HG02798 (cell line): ENCODE data around the gene SLC37A2.
"Not testable (repeated sequence)": the region's sequence is repeated elsewhere in the genome, so short reads cannot be mapped to it uniquely, and the experiment has no call there.

ENCODE experiments used
- ATAC-seq: cut with Tn5 transposase; IDR thresholded peaks from one replicate; pipeline ENCODE4 v1.9.1; 2021; ENCODE audit warnings: mild to moderate bottlenecking; ENCODE audit not compliant: unreplicated experiment, poor library complexity

SLC37A2 gene

DNA sequence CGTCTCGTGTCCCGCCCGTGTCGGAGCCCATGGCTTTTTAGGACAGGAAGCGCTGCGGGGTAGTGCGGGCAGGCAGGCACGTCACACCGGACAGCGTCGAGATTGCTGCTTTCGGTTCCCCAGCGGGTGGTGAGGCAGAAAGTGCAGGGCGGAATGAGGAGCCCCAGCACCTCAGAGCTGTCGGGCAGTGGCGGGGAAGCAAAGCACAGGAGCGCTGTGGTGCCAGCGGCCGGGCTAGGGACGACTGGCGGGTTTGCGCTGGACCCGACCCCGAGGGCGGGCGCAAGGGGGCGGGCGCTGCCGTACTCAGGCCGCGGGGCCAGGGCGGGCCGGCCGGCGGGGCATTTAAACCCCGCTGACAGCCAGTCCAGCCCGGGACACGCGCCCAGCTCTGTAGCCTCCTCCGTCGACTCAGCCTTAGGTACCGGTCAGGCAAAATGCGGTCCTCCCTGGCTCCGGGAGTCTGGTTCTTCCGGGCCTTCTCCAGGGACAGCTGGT is at the start of gene SLC37A2:
SLC37A2 (plus strand) TSS at position 375 of the 498 bp plus-strand sequence; CDS start at position 438, 63 bp downstream.
- peak; percentile 88 for ATAC-seq

DNA sequence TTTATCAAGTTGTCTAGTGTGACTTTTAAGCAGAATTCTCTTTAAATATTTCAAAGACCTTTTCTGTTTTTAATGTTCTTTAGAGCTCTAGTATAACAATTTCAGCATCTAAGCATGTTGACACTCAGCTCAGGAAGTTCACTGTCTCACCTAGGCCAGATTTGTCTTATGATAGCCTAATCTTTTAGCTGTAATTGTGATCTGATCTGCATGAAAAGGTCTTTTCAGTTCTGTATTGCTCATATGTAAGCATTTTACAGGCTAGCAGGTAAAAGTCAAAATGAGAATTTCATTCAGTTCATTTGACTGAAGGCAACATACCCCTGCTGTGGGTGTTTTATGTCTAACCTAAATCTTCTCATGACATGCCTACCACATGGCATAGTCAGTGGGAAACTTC is 46.7 kb upstream of the SLC37A2 start:
- ATAC-seq, result no peak

DNA sequence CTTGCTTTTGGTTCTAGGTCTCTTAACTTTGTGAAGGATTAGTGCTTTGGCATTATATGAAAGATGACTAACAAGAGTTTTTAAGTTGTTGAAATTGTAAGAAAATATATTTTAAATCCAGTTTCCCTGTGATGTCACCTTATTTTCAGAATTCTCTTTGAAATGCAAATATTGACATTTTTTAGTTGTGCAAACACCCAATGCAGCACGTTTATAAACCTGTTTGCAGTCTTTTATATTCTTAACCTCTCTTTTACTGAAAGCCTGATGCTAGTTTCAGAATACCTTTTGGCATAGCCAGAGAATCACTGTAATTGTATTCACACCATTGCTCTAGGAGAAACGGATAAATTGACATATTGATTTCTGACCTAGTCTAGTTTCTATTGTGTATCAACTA is 42.8 kb upstream of the SLC37A2 start:
- ATAC-seq, result no peak

GRCh38 chr11:125022551-125022950 is 40.6 kb upstream of the SLC37A2 start:
- ATAC-seq, result no peak

GRCh38 chr11:125025968-125026367 is 37.1 kb upstream of the SLC37A2 start:
- ATAC-seq, result no peak

GRCh38 chr11:125029431-125029830 is 33.7 kb upstream of the SLC37A2 start:
- ATAC-seq, result not testable (repeated sequence)

DNA sequence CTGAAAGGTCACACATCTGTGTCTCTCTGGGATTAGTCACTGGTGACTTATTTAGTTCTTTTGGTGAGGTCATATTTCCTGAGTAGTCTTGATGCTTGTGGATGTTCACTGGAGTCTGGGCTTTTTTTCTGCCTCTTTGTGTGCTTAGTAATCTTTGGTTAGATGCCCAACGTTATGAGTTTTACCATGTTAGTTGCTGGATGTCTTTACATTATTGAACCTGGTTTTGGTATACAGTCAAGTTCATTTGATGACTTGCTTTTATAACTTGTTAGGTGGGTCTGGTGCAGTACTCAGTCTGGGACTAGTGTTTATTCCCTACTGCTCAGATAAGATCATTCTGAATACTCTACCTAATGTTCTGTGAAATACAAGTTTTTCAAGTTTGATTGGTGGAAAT is 26.2 kb upstream of the SLC37A2 start:
- ATAC-seq, result no peak

DNA sequence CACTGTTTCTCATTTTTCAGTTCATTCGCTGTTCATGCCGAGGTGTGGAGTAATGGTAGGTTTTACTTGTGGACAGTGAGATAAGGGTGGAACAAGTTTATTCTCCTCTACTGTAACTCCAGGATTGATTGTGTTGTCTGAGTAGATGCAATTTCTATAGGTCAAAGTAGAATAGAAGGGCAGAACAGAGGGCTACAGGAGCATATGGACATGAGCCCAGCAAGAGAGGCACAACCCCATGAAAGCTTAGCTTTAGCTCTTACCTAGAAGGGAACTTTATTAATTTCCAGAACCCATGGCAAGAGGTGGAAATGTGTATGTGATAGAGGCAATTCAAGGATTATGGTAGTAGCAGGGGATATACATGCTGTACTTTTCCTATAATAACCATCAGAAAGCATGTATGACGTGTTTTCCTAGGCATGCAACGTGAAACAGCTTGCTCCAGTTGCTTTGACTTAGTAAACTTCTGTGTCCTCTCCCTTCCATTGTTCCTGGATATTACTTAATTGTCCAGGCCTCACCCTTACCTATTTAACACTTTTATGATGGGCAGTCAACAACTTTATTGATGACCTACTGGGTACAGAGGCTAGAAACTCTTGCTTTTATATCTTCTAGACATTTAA is 13.8 kb upstream of the SLC37A2 start:
- ATAC-seq, result no peak

GRCh38 chr11:125052047-125052446 is 11.1 kb upstream of the SLC37A2 start:
- ATAC-seq, result no peak

DNA sequence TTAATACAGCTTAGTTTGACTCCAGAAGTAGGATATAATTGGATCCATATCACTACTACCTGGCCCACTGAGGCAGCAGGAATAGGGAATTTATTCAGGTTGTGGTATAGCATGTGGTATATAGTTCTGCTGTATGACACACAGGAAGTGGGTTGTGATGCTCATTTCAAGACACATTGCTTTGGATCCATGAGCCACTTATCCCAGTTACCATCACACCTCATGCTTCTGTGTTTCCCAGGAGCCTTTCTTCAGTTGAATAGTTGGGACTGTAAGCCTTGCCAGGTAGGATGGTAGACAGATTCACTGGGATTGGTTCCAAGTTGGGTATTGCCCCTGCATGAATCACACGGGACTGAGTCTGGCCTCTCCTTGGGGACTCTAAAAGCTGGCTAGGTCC is 9.9 kb upstream of the SLC37A2 start:
- ATAC-seq, result no peak

DNA sequence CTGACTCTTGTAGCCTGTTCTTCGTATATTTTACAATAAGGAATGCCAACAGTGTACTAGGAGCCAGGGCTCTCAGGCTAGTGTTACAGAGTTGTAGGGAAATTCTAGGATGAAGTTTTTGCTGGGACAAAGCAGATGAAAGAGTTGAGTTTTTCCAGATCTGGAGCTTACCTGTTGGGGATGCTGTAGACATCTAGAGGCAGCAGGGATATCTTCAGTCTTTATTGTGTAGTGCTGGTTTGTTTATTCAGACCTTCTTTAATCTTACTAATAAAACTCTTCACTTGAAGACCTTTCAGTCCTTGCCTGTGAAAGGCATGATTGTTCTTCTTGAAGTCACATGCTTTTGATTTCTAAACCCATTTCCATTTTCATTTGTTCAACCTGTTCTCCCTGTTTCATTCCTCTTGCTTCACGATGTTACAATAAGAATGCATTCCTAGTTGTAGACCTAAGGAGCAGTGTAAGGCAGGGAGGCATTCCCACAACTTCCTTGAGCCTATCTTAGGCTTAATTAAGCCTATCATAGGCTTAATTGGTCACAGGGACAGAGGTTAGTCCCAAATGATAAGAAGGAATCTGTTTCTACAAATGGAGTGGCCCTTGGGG is 7.9 kb upstream of the SLC37A2 start:
- no peak for ATAC-seq

DNA sequence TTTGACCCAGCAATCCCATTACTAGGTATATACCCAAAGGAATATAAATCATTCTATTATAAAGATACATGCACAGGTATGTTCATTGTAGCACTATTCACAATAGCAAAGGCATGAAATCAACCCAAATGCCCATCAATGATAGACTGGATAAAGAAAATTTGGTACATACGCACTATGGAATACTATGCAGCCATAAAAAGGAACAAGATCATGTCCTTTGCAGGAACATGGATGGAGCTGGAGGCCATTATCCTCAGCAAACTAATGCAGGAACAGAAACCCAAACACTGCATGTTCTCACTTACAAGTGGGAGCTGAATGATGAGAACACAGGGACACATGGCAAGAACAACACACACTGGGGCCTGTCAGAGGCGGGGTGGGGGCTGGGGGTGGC is 7.0 kb upstream of the SLC37A2 start:
- ATAC-seq, result not testable (repeated sequence)

DNA sequence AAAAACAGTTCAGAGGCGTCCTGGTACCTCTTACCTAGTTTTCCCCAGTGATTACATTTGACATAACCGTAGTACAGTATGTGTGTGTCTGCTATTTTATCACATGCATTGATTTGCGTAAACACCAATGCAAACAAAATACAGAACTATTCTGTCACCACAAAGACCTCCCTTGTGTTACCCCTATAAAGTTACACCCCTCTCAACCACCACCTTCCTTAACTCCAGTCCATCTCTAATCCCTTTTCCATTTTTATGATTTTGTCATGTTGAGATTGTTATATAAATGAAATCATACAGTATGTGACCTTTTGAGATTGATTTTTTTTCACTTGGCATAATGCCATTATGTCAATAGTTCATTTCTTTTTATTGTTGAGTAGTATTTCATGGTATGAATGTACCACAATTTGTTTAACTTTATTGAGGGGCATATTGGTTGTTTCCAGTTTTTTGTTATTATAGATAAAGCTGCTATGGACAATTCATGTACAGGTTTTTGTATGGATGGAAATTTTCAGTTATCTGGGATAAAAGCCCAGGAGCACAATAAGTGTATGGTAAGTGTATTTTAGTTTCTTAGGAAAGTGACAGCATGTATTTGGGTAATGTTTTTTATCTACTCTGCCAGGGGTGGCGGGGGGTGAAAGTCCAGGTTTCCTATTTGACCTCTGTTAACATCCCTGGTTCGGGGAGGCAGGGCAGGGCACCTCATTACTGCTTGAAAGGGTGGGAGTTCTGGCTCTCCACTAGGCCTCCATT is 6.0 kb upstream of the SLC37A2 start:
- ATAC-seq, result no peak

- ATAC-seq, result no peak
Observed at GRCh38 chr11:125057693-125058016, 5.5 kb upstream of the SLC37A2 start.

- no peak for ATAC-seq
Observed at GRCh38 chr11:125061281-125061680, 1.8 kb upstream of the SLC37A2 start.

- no peak for ATAC-seq
Observed at GRCh38 chr11:125062218-125062930, 731 bp upstream of the SLC37A2 start.

DNA sequence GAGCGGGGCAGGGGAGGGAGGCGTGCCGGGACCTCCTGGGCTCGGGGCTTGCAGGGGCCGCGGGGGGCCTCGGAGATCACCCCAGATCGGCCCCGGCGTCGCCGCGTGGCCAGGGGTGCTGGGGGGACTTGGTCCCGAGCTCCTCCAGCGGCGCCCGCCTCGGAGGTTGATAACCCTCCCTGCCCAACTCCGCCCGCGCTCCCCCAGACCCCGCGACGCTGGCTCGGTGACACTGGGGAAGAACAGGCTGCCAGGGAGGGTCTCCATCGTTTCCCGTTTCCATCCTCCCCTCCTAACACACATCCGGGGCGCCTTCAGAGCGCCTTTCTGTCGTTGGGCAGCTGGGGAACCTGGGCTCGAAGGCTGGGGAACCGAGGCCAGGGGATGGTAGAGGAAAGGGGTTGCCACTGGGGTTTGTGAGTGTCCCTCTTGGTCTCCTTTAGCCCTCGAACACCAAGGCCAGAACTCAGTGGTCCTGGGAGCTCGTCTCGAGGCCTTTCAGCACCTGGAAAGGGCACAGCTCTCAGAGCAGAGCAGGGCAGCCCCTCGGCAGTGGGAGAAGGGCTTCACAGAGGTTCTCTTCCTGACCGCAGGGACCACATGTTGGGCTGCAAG is 431 bp downstream of the SLC37A2 start:
- ATAC-seq, result peak; percentile 19

DNA sequence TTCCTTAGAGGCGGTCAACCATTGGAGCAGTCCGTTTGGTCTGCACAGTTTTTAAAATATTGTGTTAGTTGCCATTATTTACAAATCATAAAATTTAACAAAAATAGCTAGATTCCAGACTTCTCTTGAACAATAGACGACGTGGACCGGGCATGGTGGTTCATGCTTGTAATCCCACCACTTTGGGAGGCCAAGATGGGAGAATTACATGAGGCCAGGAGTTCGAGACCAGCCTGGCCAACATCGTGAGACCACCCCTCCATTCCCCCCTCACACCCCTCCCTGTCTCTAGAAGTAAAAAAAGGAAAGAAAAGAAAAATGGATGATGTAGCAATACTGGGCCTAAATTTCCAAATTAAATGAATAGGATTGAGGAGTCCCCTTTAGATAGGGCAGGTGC is 965 bp downstream of the SLC37A2 start:
- ATAC-seq, result no peak

- no peak for ATAC-seq
Observed at GRCh38 chr11:125068368-125068767, 5.3 kb downstream of the SLC37A2 start.

- ATAC-seq, result no peak
Observed at GRCh38 chr11:125069008-125069407, 5.9 kb downstream of the SLC37A2 start.
